ENCODE measurements around the gene TUFM. TPM values are rescaled to one million over a fixed set of nuclear protein-coding genes. Genes with fewer than 3 reads are reported as not detected.
A peak's percentile ranks its signal among the peaks of the same experiment; 100 is the strongest.
"Not testable (repeated sequence)": the region's sequence is repeated elsewhere in the genome, so short reads cannot be mapped to it uniquely, and the experiment has no call there.

Gene TUFM
- total RNA-seq, 4 donors from 2014 or later, result 48.3 to 92.9 (median 61.6) TPM

DNA sequence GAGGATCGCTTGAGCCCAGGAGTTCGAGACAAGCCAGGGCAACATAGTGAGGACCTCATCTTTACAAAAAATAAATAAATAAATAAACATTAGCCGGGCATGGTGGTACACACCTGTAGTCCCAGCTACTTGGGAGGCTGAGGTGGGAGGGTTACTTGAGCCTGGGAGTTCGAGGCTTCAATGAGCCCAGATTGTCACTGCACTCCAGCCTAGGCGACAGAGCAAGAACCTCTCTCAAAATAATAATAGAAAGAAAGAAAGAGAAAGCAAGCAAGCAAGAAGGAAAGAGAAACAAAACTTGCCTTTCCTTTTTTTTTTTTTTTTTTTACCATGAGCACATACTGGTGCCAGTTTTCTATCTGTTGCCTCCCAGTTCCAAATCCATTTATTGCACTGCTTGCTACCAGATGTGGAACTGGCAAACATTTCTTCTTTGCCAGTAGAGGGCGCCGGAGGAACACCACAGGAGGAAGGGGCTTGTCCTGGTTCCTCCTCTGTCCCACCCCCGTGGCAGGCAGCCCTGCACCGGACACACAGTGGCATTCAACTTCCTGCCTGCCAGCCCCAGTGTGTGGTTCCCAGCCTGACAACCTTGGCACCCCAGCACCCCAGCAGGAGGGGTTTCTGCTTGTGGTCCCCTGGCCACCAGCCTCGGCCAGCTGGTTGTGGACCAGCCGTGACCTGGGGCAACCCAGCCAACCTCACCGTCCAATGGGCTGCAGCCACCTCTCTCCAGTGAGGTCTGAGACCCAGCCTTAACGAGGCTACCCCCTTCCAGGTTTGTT lies 43.7 kb downstream of the TUFM start:
- not testable (repeated sequence) for H3K4me3 ChIP-seq, H3K27ac ChIP-seq
- peak; percentile 5 to 63 for DNase-seq

More for the DNA sequence above, 43.7 kb downstream of the TUFM start:
- H3K9me3 ChIP-seq; H3K4me1 ChIP-seq; intact Hi-C loops (cut with DNase I; ENCODE audit: low total_unique reads); H3K27me3 ChIP-seq; H3K36me3 ChIP-seq: not testable (repeated sequence)
- TF ChIP-seq, protein P1, sequence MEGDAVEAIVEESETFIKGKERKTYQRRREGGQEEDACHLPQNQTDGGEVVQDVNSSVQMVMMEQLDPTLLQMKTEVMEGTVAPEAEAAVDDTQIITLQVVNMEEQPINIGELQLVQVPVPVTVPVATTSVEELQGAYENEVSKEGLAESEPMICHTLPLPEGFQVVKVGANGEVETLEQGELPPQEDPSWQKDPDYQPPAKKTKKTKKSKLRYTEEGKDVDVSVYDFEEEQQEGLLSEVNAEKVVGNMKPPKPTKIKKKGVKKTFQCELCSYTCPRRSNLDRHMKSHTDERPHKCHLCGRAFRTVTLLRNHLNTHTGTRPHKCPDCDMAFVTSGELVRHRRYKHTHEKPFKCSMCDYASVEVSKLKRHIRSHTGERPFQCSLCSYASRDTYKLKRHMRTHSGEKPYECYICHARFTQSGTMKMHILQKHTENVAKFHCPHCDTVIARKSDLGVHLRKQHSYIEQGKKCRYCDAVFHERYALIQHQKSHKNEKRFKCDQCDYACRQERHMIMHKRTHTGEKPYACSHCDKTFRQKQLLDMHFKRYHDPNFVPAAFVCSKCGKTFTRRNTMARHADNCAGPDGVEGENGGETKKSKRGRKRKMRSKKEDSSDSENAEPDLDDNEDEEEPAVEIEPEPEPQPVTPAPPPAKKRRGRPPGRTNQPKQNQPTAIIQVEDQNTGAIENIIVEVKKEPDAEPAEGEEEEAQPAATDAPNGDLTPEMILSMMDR (IDR thresholded peaks at IDR 0.05), result peak; percentile 9 to 39 (median 36)

Small RNAs within 50 kb of the gene (microRNA-seq; reads per million reads assigned to microRNA genes)
- gene MIR4721 (ENCODE audit: borderline microRNAs expressed, borderline replicate concordance), result not detected

Small RNAs within 50 kb of the gene (small RNA-seq; reads per million reads assigned to genes)
- gene RF00416, result not detected

Other genes with a start within 250 kb of the TUFM start
- gene SULT1A2, start 249.3 kb downstream of the TUFM start, total RNA-seq, result under 1 TPM in 2 of 4 donors, not detected in 2; 0.41 to 0.46 TPM
- gene SULT1A1, start 236.3 kb downstream of the TUFM start, total RNA-seq, result 10 to 100 TPM in 2 of 4 donors, 1 to 10 TPM in 2; 2.8 to 30.3 (median 8.5) TPM
- gene NPIPB8, start 208.3 kb downstream of the TUFM start, total RNA-seq, result 1 to 10 TPM in 1 of 4 donors, not detected in 3; 8.1 TPM
- 100 to 1,000 TPM in 3 of 4 donors, 10 to 100 TPM in 1; 52.8 to 426 (median 286) TPM for gene EIF3C, start 134.9 kb downstream of the TUFM start, total RNA-seq
- 1 to 10 TPM; 2.4 to 9.8 (median 6.7) TPM for gene NPIPB9, start 94.6 kb downstream of the TUFM start, total RNA-seq
- 100 to 1,000 TPM in 1 of 4 donors, 10 to 100 TPM in 2, 1 to 10 TPM in 1; 7.2 to 130 (median 35.0) TPM for gene ATXN2L, start 23.3 kb downstream of the TUFM start, total RNA-seq
- gene SH2B1, start 17.5 kb upstream of the TUFM start, total RNA-seq, result 10 to 100 TPM in 3 of 4 donors, 1 to 10 TPM in 1; 9.1 to 63.3 (median 21.4) TPM
- gene ATP2A1, start 32.1 kb upstream of the TUFM start, total RNA-seq, result 1 to 10 TPM in 1 of 4 donors, not detected in 3; 1.6 TPM
- gene RABEP2, start 78.9 kb upstream of the TUFM start, total RNA-seq, result 10 to 100 TPM in 2 of 4 donors, 1 to 10 TPM in 2; 4.9 to 41.1 (median 9.3) TPM
- 1 to 10 TPM in 1 of 4 donors, not detected in 3; 1.5 TPM for gene CD19, start 85.6 kb upstream of the TUFM start, total RNA-seq
- 10 to 100 TPM; 10.3 to 40.8 (median 16.6) TPM for gene NFATC2IP, start 104.6 kb upstream of the TUFM start, total RNA-seq
- gene SPNS1, start 128.4 kb upstream of the TUFM start, total RNA-seq, result 10 to 100 TPM in 3 of 4 donors, 1 to 10 TPM in 1; 7.4 to 74.3 (median 25.3) TPM
- gene LAT, start 138.7 kb upstream of the TUFM start, total RNA-seq, result 10 to 100 TPM in 1 of 4 donors, 1 to 10 TPM in 2, under 1 TPM in 1; 0.97 to 12.6 (median 3.0) TPM